ENCODE data around the gene KAT8. TPM values are rescaled to one million over a fixed set of nuclear protein-coding genes. Genes with fewer than 3 reads are reported as not detected.
A peak's percentile ranks its signal among the peaks of the same experiment; 100 is the strongest.

KAT8 gene
- total and polyA plus RNA-seq, 10 of the 15 experiments (the other 5 are each of a cell fraction or from before 2014, with no cell fraction given) = 5.5 to 55.8 (median 39.6) TPM

- no peak for TF ChIP-seq KDM1A (IDR thresholded peaks at IDR 0.05; ENCODE audit: borderline replicate concordance)
- TF ChIP-seq RAD51 (IDR thresholded peaks at IDR 0.05) = no peak
- TF ChIP-seq, protein P1, sequence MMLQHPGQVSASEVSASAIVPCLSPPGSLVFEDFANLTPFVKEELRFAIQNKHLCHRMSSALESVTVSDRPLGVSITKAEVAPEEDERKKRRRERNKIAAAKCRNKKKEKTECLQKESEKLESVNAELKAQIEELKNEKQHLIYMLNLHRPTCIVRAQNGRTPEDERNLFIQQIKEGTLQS (IDR thresholded peaks at IDR 0.05; ENCODE audit: borderline replicate concordance, extremely low read depth, low read depth, low read length) = no peak
- TF ChIP-seq BCL3 (IDR thresholded peaks at IDR 0.05; ENCODE audit: borderline replicate concordance, insufficient read depth, low read depth, low read length, poor library complexity, severe bottlenecking) = no peak
- TF ChIP-seq SUZ12 (IDR thresholded peaks at IDR 0.05; ENCODE audit: unreplicated experiment) = no peak
- TF ChIP-seq, protein P2, sequence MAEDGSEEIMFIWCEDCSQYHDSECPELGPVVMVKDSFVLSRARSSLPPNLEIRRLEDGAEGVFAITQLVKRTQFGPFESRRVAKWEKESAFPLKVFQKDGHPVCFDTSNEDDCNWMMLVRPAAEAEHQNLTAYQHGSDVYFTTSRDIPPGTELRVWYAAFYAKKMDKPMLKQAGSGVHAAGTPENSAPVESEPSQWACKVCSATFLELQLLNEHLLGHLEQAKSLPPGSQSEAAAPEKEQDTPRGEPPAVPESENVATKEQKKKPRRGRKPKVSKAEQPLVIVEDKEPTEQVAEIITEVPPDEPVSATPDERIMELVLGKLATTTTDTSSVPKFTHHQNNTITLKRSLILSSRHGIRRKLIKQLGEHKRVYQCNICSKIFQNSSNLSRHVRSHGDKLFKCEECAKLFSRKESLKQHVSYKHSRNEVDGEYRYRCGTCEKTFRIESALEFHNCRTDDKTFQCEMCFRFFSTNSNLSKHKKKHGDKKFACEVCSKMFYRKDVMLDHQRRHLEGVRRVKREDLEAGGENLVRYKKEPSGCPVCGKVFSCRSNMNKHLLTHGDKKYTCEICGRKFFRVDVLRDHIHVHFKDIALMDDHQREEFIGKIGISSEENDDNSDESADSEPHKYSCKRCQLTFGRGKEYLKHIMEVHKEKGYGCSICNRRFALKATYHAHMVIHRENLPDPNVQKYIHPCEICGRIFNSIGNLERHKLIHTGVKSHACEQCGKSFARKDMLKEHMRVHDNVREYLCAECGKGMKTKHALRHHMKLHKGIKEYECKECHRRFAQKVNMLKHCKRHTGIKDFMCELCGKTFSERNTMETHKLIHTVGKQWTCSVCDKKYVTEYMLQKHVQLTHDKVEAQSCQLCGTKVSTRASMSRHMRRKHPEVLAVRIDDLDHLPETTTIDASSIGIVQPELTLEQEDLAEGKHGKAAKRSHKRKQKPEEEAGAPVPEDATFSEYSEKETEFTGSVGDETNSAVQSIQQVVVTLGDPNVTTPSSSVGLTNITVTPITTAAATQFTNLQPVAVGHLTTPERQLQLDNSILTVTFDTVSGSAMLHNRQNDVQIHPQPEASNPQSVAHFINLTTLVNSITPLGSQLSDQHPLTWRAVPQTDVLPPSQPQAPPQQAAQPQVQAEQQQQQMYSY (CRISPR knock-in tag; IDR thresholded peaks at IDR 0.05) = no peak
- no peak for TF ChIP-seq ZBTB40 (IDR thresholded peaks at IDR 0.05; ENCODE audit: borderline replicate concordance)
- TF ChIP-seq SMC3 (IDR thresholded peaks at IDR 0.05; ENCODE audit: borderline replicate concordance, low read length) = no peak
- peak; percentile 64; the same call in 1 of the 2 replicates for TF ChIP-seq NR2F1 (conservative IDR thresholded peaks at IDR 0.05)
- TF ChIP-seq, protein P3, sequence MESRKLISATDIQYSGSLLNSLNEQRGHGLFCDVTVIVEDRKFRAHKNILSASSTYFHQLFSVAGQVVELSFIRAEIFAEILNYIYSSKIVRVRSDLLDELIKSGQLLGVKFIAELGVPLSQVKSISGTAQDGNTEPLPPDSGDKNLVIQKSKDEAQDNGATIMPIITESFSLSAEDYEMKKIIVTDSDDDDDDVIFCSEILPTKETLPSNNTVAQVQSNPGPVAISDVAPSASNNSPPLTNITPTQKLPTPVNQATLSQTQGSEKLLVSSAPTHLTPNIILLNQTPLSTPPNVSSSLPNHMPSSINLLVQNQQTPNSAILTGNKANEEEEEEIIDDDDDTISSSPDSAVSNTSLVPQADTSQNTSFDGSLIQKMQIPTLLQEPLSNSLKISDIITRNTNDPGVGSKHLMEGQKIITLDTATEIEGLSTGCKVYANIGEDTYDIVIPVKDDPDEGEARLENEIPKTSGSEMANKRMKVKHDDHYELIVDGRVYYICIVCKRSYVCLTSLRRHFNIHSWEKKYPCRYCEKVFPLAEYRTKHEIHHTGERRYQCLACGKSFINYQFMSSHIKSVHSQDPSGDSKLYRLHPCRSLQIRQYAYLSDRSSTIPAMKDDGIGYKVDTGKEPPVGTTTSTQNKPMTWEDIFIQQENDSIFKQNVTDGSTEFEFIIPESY (IDR thresholded peaks at IDR 0.05) = no peak
- no peak for TF ChIP-seq ZBTB4 (CRISPR knock-in tag; IDR thresholded peaks at IDR 0.05)
- no peak for TF ChIP-seq EP300 (IDR thresholded peaks at IDR 0.05; ENCODE audit: borderline replicate concordance in 1 of 2, control insufficient read depth in 1 of 2, low read depth in 2 of 2, low read length in 2 of 2)
Observed at GRCh38 chr16:31108035-31108793, 9.2 kb upstream of the KAT8 start, which contains the start of gene BCKDK (continued).

Measured in GM12878 (cell line).